HUDEP-2 (cell line): ENCODE results near the gene YWHAE.
"Not testable (repeated sequence)": the region's sequence is repeated elsewhere in the genome, so short reads cannot be mapped to it uniquely, and the experiment has no call there.

Experiments
- DNase-seq, 76 experiments: peaks; one replicate each; lab custom pipeline; 2025; ENCODE audit not compliant: unreplicated experiment in 76 of 76; lab: John Stamatoyannopoulos, UW

Gene YWHAE

DNA sequence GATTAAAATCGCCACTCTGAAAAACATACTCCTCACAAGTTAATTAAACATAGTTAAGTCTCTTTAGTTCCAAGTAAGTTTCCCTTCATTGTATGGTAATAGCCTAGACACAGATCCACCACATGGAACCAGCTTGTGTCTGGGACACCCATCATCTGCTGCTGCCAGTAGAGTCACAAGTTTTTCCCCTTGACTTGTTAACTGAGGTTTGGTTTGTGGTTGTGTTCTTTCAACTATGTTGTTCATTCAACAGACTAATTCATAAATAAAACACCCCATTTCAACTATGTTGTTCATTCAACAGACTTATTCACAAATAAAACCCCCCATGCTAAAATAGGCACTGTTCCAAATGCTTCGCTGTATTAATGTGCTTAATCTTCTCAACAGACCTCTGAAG, 24.4 kb downstream of the YWHAE start:
- no peak for DNase-seq

DNA sequence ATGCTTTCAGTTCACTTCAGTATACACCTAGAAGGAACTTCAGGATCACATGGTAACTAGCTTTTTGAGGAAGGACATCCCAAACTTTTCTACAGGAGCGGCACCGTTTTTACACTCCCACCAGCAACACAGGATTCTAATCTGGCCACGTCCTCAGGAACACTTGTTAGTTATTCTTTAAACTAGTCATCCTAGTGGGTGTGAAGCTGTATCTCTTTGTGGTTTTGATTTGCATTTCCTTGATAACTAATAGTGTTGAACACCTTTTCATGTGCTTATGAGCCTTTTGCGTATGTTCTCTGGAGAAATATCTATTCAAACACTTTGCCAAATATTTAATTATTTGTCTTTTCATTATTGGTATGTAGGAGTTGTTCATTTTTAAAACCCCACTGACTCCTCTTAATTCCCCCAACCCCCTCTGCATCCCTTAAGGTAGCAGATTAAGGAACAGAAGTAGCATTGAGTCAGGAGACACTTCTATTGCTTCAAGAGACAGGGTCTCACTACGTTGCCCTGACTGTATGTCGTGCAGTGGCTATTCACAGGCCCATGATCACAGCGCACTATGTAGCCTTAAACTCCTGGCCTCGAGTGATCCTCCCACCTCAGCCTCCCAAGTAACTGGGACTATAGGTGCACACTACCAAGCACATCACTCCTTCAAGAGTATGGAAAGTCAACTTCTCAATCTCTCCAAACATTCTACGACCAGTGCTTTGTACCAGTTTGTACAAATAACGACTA, 25.4 kb downstream of the YWHAE start:
- DNase-seq = no peak

DNA sequence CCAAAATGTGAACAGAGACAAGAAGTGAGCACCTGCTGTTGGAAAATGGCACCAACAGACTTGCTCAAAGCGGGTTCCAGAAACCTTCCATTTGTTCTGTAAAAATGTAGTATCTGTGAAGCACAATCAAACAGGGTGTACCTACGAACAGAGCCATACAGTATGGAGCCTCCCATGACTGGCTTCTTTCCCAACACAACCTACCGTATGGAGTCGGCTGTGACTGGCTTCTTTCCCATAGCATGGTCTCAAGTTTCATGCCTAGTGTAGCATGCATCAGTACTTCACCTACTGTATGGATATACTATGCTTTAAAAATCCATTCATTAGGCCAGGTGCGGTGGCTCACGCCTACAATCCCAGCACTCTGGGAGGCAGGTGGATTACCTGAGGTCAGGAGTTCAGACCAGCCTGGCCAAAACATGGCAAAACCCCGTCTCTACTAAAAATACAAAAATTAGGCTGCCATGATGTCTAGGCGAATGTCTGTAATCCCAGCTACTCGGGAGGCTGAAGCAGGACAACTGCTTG, 26.2 kb downstream of the YWHAE start:
- no peak for DNase-seq

DNA sequence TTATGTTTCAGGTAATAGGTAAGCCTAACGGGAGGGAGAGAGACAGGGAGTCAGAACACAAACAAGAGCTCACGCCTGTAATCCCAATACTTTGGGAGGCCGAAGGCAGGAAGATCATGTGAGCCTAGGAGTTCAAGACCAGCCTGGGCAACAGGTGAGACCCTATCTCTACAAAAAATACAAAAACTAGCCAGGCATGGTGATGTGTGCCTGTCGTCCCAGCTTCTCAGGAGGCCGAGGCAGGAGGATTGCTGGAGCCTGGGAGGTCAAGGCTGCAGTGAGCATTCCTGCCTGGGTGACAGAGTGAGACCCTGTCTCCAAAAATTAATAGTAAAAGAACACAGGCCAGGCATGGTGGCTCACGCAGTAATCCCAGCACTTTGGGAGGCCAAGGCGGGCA, 27.4 kb downstream of the YWHAE start:
- DNase-seq = no peak

DNA sequence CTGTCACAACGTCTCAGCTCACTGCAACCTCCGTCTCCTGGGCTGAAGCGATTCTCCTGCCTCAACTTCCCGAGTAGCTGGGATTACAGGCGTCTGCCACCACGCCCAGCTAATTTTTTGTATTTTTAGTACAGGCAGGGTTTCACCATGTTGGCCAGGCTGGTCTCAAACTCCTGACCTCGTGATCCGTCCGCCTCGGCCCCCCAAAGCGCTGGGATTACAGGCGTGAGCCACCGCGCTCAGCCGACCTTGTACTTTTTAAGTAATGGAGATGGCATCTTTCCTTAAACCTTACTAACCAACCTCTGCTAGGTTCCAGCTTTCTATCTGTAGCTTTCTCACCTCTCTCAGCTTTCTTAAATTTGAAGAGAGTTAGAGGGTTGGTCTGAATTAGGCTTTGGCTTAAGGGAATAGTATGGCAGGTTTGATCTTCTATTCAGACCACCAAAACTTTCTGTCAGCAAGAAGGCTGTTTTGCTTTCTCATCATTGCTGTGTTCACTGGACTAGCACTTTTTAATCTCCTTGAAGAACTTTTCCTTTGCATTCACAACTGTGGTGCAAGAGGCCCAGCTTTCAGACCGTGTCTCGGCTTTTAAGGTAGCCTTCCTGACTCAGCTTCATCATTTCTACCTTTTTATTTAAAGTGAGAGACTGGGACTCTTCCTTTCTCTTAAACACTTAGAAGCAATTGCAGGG, 28.0 kb downstream of the YWHAE start:
- no peak for DNase-seq

DNA sequence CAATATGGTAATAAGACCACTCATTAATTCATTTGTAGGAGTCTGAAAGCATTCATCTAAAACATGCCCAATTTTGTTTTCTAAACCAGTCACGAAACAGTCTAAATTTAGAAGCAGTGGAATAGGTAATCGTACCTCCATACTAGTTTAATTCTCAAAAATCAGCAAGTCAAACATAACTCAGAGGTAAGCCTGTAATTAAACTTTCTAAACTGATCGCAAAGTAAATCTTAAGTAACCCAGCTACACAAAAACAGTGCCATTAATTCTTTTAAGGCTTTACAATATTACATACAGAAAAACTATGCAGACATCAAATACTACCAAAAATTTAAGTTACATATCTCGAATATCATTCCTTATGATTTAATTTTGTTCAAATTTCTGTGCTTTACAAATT, 31.4 kb downstream of the YWHAE start:
- DNase-seq = no peak

DNA sequence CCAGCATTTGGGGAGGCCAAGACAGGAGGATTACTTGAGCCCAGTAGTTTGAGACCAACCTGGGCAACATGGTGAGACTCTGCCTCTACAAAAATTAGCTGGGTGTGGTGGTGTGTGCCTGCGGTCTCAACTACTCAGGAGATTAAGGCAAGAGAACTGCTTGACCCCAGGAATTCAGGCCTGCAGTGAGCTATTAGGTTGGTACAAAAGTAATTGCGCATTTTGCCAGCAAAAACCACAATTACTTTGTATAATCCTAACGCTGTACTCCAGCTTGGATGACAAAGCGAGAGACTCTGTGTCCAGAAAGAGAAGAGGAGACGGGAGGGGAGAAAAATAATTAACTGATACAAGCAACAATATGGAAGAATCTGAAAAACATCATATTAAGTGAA, 32.7 kb downstream of the YWHAE start:
- DNase-seq = no peak

DNA sequence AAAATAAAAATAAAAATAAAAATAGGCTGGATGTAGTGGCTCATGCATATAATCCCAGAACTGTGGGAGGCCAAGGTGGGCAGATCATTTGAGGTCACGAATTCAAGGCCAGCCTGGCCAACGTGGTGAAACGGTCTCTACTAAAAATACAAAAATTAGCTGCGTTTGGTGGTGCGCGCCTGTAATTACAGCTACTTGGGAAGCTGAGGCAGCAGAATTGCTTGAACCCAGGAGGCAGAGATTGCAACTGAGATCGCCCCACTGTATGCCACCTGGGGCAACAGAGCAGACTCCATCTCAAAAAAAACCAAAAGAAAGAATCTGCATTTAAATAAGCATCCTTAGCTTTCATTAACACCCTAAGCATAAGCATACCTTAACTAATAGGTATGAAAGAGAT, 33.8 kb downstream of the YWHAE start:
- DNase-seq = no peak

DNA sequence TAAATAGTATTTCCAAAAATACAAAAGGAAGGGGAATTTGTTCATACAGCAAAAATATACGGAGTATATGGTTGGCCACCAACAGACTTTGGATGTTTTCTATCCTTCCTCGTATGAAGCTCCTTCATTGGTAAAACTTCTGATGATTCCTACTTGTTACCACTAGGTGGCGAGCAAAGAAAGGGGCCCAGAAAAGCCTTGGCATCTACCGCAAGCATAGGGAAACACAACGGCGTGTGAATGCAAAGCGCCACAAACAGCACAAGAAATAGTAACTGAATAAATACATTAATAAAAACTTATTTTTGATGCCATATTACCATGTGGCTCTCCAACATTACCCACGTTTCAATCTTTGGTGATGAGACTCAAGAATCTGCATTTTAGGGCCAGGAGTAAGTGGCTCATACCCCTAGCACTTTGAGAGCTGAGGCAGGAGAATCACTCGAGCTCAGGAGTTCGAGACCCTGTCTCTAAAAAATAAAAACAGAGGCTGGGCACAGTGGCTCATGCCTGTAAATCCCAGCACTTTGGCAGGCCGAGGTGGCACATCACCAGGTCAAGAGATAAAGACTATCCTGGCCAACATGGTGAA, 34.5 kb downstream of the YWHAE start:
- peak in 59 of 76 experiments; percentile 3 to 76 (median 38) for DNase-seq

DNA sequence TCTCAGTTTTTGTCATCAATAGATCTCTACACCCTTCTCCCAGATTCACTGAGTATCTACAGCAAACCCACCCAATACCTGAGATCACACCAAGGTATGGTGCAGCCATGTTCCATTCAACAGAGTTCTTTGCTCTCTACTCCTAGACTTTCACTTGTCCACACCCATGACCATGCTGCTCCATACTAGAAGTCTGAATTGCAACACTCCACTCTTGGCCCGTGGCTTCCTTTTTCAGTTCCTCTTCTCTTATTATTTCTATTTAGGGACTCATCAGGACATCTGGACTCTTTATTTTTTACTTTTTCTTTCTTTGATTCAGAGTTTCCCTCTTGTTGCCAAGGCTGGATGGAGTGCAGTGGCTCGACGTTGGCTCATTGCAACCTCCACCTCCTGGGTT, 37.1 kb downstream of the YWHAE start:
- DNase-seq = no peak

DNA sequence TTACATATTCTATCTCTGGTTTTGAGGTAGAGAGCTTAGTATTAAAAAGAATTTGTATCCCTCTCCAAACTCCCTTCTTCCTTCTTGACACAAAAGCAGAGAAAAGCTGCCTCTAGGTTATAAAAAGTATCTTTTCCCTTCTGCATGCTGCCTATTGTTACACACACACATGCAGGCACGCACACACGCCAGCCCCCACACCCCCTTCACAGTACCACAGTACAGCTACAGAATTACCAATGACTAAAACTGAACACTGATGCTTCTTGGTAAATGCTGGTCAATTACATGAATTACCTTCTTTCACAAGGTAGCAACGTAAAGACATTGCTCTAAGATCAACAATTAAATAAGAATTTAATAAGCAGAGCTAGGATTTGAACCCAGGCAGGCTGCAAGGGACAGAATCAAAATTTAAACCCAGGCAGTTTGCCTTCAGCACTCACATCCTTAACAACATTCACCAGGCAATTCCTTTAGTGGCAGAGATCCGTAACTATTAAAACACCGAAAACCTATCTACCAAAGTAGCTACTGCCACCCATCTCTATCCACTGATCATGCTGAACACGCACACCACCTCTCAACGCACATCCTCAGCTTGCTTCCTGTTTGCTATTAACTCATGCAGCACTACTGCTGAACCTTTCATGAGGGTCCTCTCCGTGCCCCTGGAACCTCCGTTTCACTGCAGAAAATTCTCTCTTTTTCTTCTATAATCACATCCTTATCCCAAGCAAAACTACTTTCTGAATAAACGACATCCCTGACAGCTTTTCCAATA, 37.8 kb downstream of the YWHAE start:
- DNase-seq = no peak

DNA sequence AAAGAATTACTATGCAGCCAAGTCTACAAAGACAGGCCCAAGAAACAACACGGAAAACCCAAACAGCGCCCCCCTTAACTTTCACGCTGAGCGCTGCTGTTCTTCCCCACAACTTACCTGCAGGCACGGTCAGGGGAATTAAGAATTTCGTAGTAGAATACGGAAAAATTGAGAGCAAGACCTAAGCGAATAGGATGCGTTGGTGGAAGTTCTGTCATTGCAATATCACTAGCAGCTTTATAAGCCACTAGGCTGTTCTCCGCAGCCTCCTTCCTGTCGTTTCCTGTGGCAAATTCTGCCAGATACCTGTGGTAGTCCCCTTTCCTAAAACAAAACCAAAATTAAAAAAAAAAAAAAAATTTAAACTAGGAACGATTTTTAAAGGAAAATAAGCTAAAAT, 39.0 kb downstream of the YWHAE start:
- no peak for DNase-seq

DNA sequence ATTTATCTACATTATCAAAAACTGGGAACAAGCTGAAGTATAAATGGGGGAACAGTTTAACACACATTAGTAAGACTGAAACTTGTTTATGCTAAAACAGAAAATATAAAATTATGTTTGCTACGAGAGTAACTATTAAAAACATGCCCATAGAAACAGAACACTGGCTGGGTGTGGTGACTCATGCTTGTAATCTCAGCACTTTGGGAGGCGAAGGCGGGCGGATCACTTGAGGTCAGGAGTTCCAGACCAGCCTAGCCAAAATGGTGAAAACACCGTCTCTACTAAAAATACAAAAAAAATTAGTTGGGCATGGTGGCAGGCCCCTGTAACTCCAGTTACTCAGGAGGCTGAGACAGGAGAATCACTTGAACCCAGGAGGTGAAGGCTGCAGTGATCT, 39.7 kb downstream of the YWHAE start:
- DNase-seq = peak in 20 of 76 experiments; percentile 1 to 47 (median 12)

DNA sequence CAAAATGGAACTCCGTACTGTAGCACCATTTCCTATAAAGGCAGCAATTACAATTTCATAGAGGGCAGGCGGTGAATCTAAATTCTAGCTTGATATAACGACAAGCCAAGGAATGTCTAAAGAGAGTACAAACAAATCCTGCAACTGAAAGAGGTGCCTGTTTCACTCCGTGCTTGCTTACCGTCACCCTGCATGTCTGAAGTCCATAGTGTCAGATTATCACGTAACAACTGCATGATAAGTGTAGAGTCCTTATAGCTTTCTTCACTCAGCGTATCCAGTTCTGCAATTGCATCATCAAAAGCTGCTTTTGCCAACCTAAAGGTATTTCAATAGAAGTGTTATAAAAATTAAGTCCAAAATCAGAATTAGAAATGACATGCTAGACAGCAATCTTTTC, 46.0 kb downstream of the YWHAE start:
- DNase-seq = no peak

DNA sequence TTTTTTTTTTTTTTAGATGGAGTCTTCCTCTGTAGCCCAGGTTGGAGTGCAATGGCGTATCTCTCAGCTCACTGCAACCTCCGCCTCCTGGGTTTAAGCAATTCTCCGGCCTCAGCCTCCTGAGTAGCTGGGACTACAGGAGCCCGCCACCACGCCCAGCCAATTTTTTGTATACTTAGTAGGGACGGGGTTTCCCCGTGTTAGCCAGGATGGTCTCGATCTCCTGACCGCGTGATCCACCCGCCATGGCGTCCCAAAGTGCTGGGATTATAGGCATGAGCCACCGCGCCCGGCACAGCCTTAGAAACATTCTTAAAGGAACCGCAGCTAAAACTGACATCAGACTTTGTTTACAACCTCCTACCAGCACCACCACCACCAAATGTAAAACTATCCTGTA, 47.5 kb downstream of the YWHAE start:
- DNase-seq = not testable (repeated sequence)

DNA sequence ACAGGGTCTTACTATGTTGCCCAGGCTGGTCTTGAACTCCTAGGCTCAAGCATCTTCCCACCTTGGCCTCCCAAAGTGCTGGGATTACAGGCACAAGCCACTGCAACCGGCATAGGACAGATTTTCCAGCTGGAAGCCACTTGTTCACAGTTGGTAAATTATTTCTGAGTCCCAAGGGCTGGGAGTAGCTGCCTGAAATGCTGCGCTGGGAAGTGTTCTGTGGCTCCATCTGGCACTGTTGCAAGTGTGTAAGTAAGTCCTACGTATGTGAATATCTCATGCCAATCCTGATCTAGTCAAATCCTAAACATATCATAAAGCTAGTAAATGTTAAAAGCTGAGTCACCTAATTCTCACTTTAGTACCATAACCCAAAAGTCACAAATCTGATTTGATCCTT, 48.1 kb downstream of the YWHAE start:
- DNase-seq = no peak

DNA sequence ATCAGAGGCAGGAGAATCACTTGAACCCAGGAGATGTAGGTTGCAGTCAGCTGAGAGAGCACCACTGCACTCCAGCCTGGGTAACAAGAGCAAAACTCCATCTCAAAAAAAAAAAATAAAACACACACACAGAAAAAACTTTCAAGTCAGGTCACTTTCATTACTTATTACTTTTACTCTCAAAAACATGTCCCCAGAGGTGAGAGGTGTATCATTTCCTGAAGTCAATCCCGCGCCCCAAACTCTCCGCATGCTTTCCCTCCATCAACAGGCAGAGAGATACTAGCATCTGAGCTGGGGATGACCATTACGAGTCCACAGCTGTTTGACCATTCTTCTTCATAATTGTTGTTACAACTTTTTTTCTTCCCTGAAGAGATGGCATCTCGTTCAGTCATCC, 48.7 kb downstream of the YWHAE start:
- DNase-seq = no peak

DNA sequence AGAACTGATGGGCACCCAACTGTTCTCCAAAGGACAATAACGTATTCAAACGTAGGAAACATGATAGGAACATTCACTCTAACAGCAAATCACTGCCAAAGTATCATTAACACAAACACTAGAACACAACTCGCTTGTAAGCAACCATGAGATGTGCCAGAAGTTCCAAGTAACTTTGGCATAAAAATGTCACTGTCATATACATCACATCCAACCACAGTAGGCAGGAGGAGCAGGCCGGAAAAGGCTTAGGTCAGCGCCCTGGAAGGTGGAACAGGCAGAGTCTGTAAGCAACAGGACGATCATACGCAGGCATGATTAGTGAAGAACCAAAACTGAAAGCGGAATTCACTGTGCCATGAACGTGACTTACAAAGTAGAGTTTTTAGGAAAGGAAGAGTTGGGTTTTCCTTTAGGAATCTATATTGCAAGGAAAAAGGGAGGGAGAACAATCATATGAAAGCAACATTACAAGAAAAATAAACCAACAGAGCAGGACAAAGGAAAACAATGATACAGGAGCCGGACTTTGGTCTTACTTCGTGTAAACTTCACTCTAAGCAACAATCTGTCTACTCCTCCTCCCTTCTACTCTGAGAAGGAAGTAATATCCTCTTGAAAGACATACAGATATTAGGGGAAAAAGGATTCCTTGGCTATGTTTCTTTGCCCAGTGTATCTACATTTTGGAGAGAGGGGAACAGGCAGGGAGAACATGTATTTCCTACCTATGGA, 52.3 kb downstream of the YWHAE start:
- no peak for DNase-seq

DNA sequence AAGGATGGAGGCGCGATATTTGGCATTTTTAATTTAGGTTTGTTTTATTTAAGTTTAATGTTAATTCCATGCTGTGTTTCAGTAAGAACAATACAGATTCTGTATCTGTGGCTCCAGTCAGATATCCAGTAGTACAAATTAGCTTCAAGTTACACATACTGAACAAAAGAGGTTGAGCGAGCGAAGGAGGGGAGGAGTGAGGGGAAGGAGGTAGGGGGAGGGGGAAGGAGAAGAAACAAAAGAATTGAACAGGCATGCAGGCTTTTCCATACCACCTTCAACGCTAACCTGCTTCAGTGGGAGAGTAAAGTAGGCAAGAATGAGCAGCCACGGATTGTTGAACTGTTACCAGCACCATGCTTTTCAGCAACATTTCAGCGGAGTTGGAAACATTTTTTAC, 55.5 kb downstream of the YWHAE start:
- DNase-seq = no peak

DNA sequence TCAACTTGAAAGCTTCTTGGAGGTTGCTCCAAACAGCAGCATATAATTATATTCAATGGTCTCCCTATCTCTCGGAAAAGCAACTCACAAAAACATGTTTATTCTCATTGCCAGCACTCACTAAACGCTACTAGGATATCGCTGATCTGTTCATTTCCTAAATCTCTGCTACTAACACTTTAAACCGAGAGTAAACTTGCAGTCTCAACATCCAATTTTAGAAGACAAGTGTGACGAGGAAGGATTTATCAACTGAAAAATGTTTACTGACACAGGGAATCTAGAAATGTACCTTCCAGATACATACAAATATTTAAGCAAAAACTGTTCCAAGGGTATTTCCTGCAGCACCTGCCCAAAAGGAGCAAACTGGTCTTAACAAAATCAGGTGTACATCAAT, 56.5 kb downstream of the YWHAE start:
- DNase-seq = no peak
